Measurements from ENCODE around the gene ZNF282.
"Not testable (repeated sequence)": the region's sequence is repeated elsewhere in the genome, so short reads cannot be mapped to it uniquely, and the experiment has no call there.

Gene ZNF282

GRCh38 chr7:149261829-149262617 is 66.7 kb downstream of the ZNF282 start, which contains the start of gene ZNF783:
Gene ZNF783 (plus strand): TSS chr7:149262196. CDS start chr7:149262334, 138 bp downstream.
- peak; percentile 83 for DNase-seq

DNA sequence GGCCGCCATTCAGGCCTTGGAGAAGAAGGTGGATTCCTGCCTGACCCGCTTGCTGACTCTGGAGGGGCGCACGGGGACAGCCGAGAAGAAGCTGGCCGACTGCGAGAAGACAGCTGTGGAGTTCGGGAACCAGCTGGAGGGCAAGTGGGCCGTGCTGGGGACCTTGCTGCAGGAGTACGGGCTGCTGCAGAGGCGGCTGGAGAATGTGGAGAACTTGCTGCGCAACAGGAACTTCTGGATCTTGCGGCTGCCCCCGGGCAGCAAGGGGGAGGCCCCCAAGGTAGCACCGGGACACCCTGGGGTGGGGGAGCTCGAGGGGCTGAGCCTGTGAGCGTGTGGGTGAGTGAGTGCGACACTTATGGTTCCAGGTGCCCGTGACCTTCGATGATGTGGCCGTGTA is 71.1 kb downstream of the ZNF282 start:
- DNase-seq = no peak

GRCh38 chr7:149267733-149268132 is 72.4 kb downstream of the ZNF282 start:
- DNase-seq = no peak

- DNase-seq = not testable (repeated sequence)
Measured at GRCh38 chr7:149274424-149274823, 79.1 kb downstream of the ZNF282 start.
